ENCODE results near the gene PLEKHM3. TPM values are rescaled to one million over a fixed set of nuclear protein-coding genes. Genes with fewer than 3 reads are reported as not detected.

Gene PLEKHM3
- total RNA-seq, 2 donors from 2014 or later: 14.0 to 15.2 TPM

GRCh38 chr2:208042450-208042849 is 17.1 kb upstream of the PLEKHM3 start:
- no peak for DNase-seq
- no peaks in the 10 kb centered on the region for H3K36me3 ChIP-seq (replicated peaks in 1 of 2; ENCODE audit: insufficient read depth in 1 of 2, low read depth in 2 of 2)
- H3K4me1 ChIP-seq: no peaks in the 10 kb centered on the region
- no peak for TF ChIP-seq CTCF (IDR thresholded peaks at IDR 0.05)
- TF ChIP-seq POLR2A (IDR thresholded peaks at IDR 0.05): no peak
- 66 to 82% methylated on average over 2 of the region's 2 CpGs for WGBS, 2 donors
- no peaks in the 10 kb centered on the region for H3K27me3 ChIP-seq
- intact Hi-C loops (cut with DNase I): no loop called here
- no peaks in the 10 kb centered on the region for H3K9me3 ChIP-seq
- H3K4me3 ChIP-seq: no peak overlapping the region
- no peak overlapping the region for H3K27ac ChIP-seq
- no peak for ATAC-seq

GRCh38 chr2:208042041-208042440 is 16.7 kb upstream of the PLEKHM3 start:
- Histone ChIP-seq H3K4me1 (no peaks in the 10 kb centered on the region), H3K9me3 (no peaks in the 10 kb centered on the region), H3K27me3 (no peaks in the 10 kb centered on the region), H3K36me3 (replicated peaks in 1 of 2; ENCODE audit: insufficient read depth in 1 of 2, low read depth in 2 of 2) (no peaks in the 10 kb centered on the region), H3K4me3 (no peak overlapping the region), H3K27ac (no peak overlapping the region)
- ATAC-seq (no peak), DNase-seq (no peak)
- 62 to 81% methylated on average over 3 of the region's 3 CpGs for WGBS, 2 donors
- intact Hi-C loops (cut with DNase I): no loop called here
- no peak for TF ChIP-seq CTCF (IDR thresholded peaks at IDR 0.05)
- TF ChIP-seq POLR2A (IDR thresholded peaks at IDR 0.05): no peak

DNA sequence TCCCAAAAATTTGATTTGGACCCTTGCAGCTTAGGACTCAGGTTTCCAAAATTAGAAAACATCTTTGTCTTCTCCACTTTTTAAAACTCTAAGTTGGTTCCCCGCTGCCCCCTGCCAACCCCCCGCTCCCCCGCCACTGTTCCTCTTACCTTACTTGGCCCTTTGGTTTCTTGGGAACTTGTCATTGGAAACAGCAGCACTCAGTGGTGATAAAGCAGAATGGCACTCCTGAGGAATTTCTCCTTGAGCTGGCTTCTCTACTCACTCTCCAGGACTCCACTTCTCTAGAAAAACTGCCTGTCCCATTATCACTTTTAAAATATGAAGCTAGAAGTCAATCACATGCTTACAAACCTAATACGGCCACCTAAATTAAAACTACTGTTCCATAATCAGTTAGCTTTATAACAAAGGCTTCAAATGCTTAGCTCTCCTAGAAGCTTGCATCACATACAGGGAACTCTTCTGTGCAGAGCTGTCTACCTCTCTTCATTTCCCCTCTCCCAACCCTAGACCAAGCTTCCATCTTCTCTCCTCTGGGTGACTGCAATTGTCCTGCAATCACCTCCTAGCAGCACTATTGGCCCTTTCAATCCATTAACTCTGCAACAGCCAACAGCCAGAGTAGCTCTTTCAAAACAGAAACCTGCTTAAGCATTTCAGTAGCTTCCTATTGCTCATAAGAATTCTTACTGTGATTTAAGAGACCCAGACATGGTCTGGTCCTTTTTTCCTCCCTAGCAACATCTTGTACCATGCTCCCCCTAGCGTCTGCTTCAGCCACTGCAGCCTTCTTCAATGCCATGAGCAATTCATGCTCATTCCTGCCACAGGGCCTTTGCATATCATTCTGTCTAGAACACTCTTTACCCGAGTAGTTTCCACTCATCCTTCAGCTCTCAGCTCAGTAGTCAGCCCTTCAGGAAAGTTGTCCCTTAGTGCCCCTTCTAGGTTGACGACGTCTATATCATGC is 15.2 kb upstream of the PLEKHM3 start:
- Histone ChIP-seq H3K27ac (no peak overlapping the region), H3K36me3 (replicated peaks in 1 of 2; ENCODE audit: insufficient read depth in 1 of 2, low read depth in 2 of 2) (no peaks in the 10 kb centered on the region), H3K4me3 (no peak overlapping the region), H3K9me3 (no peaks in the 10 kb centered on the region), H3K4me1 (no peaks in the 10 kb centered on the region), H3K27me3 (no peaks in the 10 kb centered on the region)
- 22 to 33% methylated on average over 8 of the region's 8 CpGs for WGBS, 2 donors
- DNase-seq: peak; percentile 71 to 79 (median 71)
- TF ChIP-seq POLR2A (IDR thresholded peaks at IDR 0.05) (no peak), CTCF (IDR thresholded peaks at IDR 0.05) (peak; percentile 21 to 82 (median 71))
- intact Hi-C loops (cut with DNase I): no loop called here
- peak; percentile 78 for ATAC-seq

DNA sequence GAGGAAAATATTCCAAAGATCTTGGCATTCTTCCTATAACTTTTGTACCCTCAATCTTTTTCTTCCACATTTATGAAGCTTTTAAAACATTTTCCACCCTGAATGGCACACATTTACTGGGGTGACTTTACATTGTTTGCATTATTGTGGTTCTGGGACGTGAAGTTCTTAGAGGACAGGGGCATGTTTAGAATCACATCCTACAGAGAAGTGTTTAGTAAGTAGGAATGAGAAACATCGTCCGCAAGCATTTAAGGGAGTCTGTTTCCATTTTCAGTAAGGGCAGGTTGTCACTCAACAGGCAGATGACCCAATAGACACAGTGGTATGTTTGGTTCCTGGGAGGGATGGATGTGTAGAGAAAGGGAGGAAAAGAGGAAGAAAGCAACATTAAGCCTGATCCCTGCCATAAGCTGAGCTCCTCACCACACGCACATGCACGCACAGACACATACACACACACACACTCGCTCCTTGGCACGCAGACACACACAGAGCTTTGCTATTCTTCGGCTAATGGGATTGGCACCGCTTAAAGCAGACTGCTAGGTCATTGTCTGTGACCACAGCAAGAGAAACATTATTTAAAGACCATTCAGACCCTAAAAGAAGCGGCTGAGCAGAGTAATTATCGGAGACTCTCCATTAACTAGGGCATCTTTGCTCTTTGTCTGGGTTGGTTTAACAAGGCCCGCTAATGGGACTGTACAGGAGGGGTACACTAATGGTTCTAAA is 14.2 kb upstream of the PLEKHM3 start:
- intact Hi-C loops (cut with DNase I): loop anchor here (10.0 kb wide), 1 partner anchor 295 kb away; no protein-coding TSS in a partner anchor
- TF ChIP-seq CTCF (IDR thresholded peaks at IDR 0.05) (no peak), POLR2A (IDR thresholded peaks at IDR 0.05) (no peak)
- no peaks in the 10 kb centered on the region for H3K4me1 ChIP-seq
- 62 to 75% methylated on average over 12 of the region's 12 CpGs for WGBS, 2 donors
- H3K9me3 ChIP-seq: no peaks in the 10 kb centered on the region
- H3K4me3 ChIP-seq: no peak overlapping the region
- ATAC-seq (no peak), DNase-seq (no peak)
- no peaks in the 10 kb centered on the region for H3K36me3 ChIP-seq (replicated peaks in 1 of 2; ENCODE audit: insufficient read depth in 1 of 2, low read depth in 2 of 2)
- no peak overlapping the region for H3K27ac ChIP-seq
- H3K27me3 ChIP-seq: no peaks in the 10 kb centered on the region
